ENCODE data around the gene ZNF524. TPM values are rescaled to one million over a fixed set of nuclear protein-coding genes. Genes with fewer than 3 reads are reported as not detected.

Gene ZNF524
- total and polyA plus RNA-seq, 10 of the 15 experiments (the other 5 are each of a cell fraction or from before 2014, with no cell fraction given), result 0.47 to 18.6 (median 12.4) TPM; not detected in 1

DNA sequence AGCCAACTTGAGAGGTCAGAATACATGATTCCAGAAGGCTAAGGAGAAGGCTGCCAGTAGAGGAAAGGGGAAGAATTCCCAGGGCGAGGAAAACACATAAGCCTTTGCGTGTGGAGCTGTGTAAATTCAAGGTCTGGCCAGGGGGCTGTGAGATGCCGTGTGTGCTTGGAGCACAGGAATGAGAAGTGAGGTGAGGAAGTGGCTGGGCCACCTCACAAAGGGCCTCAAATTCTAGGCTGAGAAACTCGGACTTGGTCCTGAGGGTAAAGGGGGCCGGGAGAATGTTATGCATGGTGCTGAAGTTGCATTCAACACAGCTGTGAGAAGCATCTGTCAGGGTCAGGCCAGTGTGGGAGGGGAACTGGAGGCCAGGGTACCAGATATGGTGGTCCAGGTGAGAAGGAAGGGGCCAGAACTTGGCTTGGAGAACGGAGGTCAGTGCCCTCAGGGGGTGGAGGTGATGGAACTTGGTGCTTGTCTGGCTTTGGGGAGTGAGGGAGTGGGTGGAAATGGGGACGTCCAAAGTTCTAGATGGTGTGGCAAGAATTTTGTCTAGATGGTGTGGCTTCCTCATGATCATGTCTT is 35.9 kb downstream of the ZNF524 start:
- intact Hi-C loops (cut with micrococcal nuclease; ENCODE audit: unreplicated experiment), result loop anchor here (10.0 kb wide), 1 partner anchor 439 kb away; no protein-coding TSS in a partner anchor
- 24% methylated on average over 7 of the region's 7 CpGs for WGBS (ENCODE audit: insufficient coverage, insufficient replicate concordance, low lambda C conversion rate, missing lambda C conversion rate)
- POLR2A ChIA-PET, result interaction anchor here (0.7 to 4.5 kb wide), 3 partner anchors 12 to 21 kb away, joined by 3 to 28 read pairs (median 12); partner anchors contain the start of genes CCDC106 and U2AF2

GRCh38 chr19:55636723-55637122 is 36.6 kb downstream of the ZNF524 start:
- ChIA-PET SMC1A (ENCODE audit: uncharacterized antibody, unreplicated experiment) (interaction anchor here (1.2 to 2.5 kb wide), 5 partner anchors 11 to 38 kb away, joined by 3 to 11 read pairs (median 5); partner anchors contain the start of genes CCDC106, FIZ1 and U2AF2), CTCF (interaction anchor here (0.7 to 7.7 kb wide), 6 partner anchors 11 to 122 kb away, joined by 3 to 65 read pairs (median 12); partner anchors contain the start of genes CCDC106 and ZNF865), POLR2A (interaction anchor here (0.5 to 4.5 kb wide), 3 partner anchors 11 to 18 kb away, joined by 6 to 28 read pairs (median 12); partner anchors contain the start of genes CCDC106 and U2AF2), RAD21 (ENCODE audit: unreplicated experiment) (interaction anchor here (1.3 kb wide), 1 partner anchor 11 kb away, joined by 3 read pairs; no protein-coding TSS in a partner anchor)
- no peak for FAIRE-seq
- TF ChIP-seq, protein P1, sequence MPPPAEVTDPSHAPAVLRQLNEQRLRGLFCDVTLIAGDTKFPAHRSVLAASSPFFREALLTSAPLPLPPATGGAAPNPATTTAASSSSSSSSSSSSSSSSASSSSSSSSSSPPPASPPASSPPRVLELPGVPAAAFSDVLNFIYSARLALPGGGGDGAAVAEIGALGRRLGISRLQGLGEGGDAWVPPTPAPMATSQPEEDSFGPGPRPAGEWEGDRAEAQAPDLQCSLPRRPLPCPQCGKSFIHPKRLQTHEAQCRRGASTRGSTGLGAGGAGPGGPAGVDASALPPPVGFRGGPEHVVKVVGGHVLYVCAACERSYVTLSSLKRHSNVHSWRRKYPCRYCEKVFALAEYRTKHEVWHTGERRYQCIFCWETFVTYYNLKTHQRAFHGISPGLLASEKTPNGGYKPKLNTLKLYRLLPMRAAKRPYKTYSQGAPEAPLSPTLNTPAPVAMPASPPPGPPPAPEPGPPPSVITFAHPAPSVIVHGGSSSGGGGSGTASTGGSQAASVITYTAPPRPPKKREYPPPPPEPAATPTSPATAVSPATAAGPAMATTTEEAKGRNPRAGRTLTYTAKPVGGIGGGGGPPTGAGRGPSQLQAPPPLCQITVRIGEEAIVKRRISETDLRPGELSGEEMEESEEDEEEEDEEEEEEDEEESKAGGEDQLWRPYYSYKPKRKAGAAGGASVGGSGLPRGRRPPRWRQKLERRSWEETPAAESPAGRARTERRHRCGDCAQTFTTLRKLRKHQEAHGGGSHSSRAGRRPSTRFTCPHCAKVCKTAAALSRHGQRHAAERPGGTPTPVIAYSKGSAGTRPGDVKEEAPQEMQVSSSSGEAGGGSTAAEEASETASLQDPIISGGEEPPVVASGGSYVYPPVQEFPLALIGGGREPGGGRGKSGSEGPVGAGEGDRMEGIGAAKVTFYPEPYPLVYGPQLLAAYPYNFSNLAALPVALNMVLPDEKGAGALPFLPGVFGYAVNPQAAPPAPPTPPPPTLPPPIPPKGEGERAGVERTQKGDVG (CRISPR knock-in tag; IDR thresholded peaks at IDR 0.05), result no peak
- TF ChIP-seq CREM (IDR thresholded peaks at IDR 0.05; ENCODE audit: low read depth) (no peak), CBX5 (IDR thresholded peaks at IDR 0.05; ENCODE audit: low read depth) (no peak), SUZ12 (IDR thresholded peaks at IDR 0.05; ENCODE audit: unreplicated experiment) (no peak), HDAC6 (IDR thresholded peaks at IDR 0.05; ENCODE audit: unreplicated experiment) (no peak)
- peaks cover 49% of the 10 kb centered on the region for H3K79me2 ChIP-seq (ENCODE audit: control insufficient read depth, insufficient read depth, low read length)
- H3K36me3 ChIP-seq (ENCODE audit: control insufficient read depth in 2 of 2, insufficient read depth in 2 of 2, low read length in 1 of 2), result no peaks in the 10 kb centered on the region
- peak overlapping the region; percentile 16; the same call in 1 of the 2 replicates for H3K9ac ChIP-seq (ENCODE audit: control insufficient read depth, insufficient read depth, low read length)
- H4K20me1 ChIP-seq (ENCODE audit: control insufficient read depth, insufficient read depth), result no peaks in the 10 kb centered on the region
- no TSS peak for BruUV-seq (replicated peaks)
- H3K4me2 ChIP-seq (ENCODE audit: control insufficient read depth, insufficient read depth), result peak overlapping the region; percentile 91
- H3K9me3 ChIP-seq (replicated peaks; ENCODE audit: control insufficient read depth, insufficient read depth, low read length), result no peaks in the 10 kb centered on the region
- H3K4me1 ChIP-seq (ENCODE audit: control insufficient read depth, insufficient read depth, low read length), result peaks cover 38% of the 10 kb centered on the region
- intact Hi-C loops (cut with micrococcal nuclease; ENCODE audit: unreplicated experiment), result loop anchor here (10.0 kb wide), 1 partner anchor 438 kb away; no protein-coding TSS in a partner anchor
- no peak for DNase-seq (ENCODE audit: low read depth, low spot score)
- WGBS (ENCODE audit: insufficient coverage, insufficient replicate concordance, low lambda C conversion rate, missing lambda C conversion rate), result 60% methylated on average over 4 of the region's 4 CpGs
- ATAC-seq, result no peak
- H3K27ac ChIP-seq (ENCODE audit: control insufficient read depth, insufficient read depth), result no peak overlapping the region
- H3K27me3 ChIP-seq (replicated peaks in 1 of 2; ENCODE audit: control insufficient read depth in 2 of 2, insufficient read depth in 2 of 2, low read length in 1 of 2), result no peaks in the 10 kb centered on the region
- no peak overlapping the region for H2AFZ ChIP-seq (ENCODE audit: control insufficient read depth, low read depth, low read length)
- in situ Hi-C loops (cut with MboI), result no loop called here
- peak overlapping the region; percentile 92 for H3K4me3 ChIP-seq

More for the DNA sequence above, 35.9 kb downstream of the ZNF524 start:
- TF ChIP-seq BMI1 (IDR thresholded peaks at IDR 0.05; ENCODE audit: borderline replicate concordance), result no peak
- peak; percentile 25; the same call in 1 of the 2 replicates for TF ChIP-seq SPI1 (IDR thresholded peaks at IDR 0.05; ENCODE audit: borderline replicate concordance, insufficient read depth, low read depth, low read length)
- no peak for TF ChIP-seq RAD21 (IDR thresholded peaks at IDR 0.05; ENCODE audit: insufficient read depth, low read depth, low read length)
- no peak for TF ChIP-seq TARDBP (IDR thresholded peaks at IDR 0.05; ENCODE audit: borderline replicate concordance)
- TF ChIP-seq POLR2AphosphoS5 (IDR thresholded peaks at IDR 0.05; ENCODE audit: low read length), result peak; percentile 54; the same call in 1 of the 2 replicates
- no peak for TF ChIP-seq SRF (IDR thresholded peaks at IDR 0.05; ENCODE audit: low read depth in 2 of 2, low read length in 2 of 2)
- H3K9ac ChIP-seq (ENCODE audit: control insufficient read depth, insufficient read depth, low read length), result peak overlapping the region; percentile 100
- H3K4me1 ChIP-seq (ENCODE audit: control insufficient read depth, insufficient read depth, low read length), result peaks cover 39% of the 10 kb centered on the region
- no peaks in the 10 kb centered on the region for H3K27me3 ChIP-seq (replicated peaks in 1 of 2; ENCODE audit: control insufficient read depth in 2 of 2, insufficient read depth in 2 of 2, low read length in 1 of 2)
- ATAC-seq, result no peak
- in situ Hi-C loops (cut with MboI), result no loop called here
- ChIA-PET RAD21 (ENCODE audit: unreplicated experiment) (interaction anchor here (1.3 kb wide), 1 partner anchor 11 kb away, joined by 3 read pairs; no protein-coding TSS in a partner anchor), CTCF (interaction anchor here (1.2 to 7.7 kb wide), 4 partner anchors 12 to 121 kb away, joined by 3 to 65 read pairs (median 22); partner anchors contain the start of genes CCDC106 and ZNF865), SMC1A (ENCODE audit: uncharacterized antibody, unreplicated experiment) (interaction anchor here (1.2 to 2.5 kb wide), 5 partner anchors 10 to 37 kb away, joined by 3 to 11 read pairs (median 5); partner anchors contain the start of genes CCDC106, FIZ1 and U2AF2)
- no peak for DNase-seq (ENCODE audit: low read depth, low spot score)
- H3K4me2 ChIP-seq (ENCODE audit: control insufficient read depth, insufficient read depth), result peak overlapping the region; percentile 91
- no peaks in the 10 kb centered on the region for H3K36me3 ChIP-seq (ENCODE audit: control insufficient read depth in 2 of 2, insufficient read depth in 2 of 2, low read length in 1 of 2)
- H3K4me3 ChIP-seq, result peak overlapping the region; percentile 92
- TSS peak; percentile 79 for BruUV-seq (replicated peaks)
- no peak for FAIRE-seq
- no peaks in the 10 kb centered on the region for H4K20me1 ChIP-seq (ENCODE audit: control insufficient read depth, insufficient read depth)
- H2AFZ ChIP-seq (ENCODE audit: control insufficient read depth, low read depth, low read length), result no peak overlapping the region
- peak overlapping the region; percentile 99 for H3K27ac ChIP-seq (ENCODE audit: control insufficient read depth, insufficient read depth)
- H3K9me3 ChIP-seq (replicated peaks; ENCODE audit: control insufficient read depth, insufficient read depth, low read length), result no peaks in the 10 kb centered on the region
- H3K79me2 ChIP-seq (ENCODE audit: control insufficient read depth, insufficient read depth, low read length), result peaks cover 44% of the 10 kb centered on the region

Data from GM12878 (cell line).